D721Med (cell line): ENCODE results near the gene CORO6.

Source experiments
- DNase-seq: peaks from one replicate; pipeline ENCODE4 v3.0.0; 2011; ENCODE audit warnings: low spot score; ENCODE audit not compliant: insufficient read length
- FAIRE-seq: peaks from 2 replicates; lab custom pipeline; 2011; peaks lifted over from hg19 to GRCh38; lab: Jason Lieb, UNC
- CTCF ChIP-seq: IDR thresholded peaks from 2 replicates; pipeline ENCODE4 v1.5.1; 2012; ENCODE audit warnings: mild to moderate bottlenecking, control low read depth; ENCODE audit not compliant: insufficient read depth; ENCODE audit errors: missing control alignments

CORO6 gene

GRCh38 chr17:29622337-29623282 lies at the start of gene CORO6:
CORO6 (minus strand) TSS chr17:29622912; CDS start chr17:29621421, 1,491 bp downstream.
- DNase-seq (no peak), FAIRE-seq (no peak)

DNA sequence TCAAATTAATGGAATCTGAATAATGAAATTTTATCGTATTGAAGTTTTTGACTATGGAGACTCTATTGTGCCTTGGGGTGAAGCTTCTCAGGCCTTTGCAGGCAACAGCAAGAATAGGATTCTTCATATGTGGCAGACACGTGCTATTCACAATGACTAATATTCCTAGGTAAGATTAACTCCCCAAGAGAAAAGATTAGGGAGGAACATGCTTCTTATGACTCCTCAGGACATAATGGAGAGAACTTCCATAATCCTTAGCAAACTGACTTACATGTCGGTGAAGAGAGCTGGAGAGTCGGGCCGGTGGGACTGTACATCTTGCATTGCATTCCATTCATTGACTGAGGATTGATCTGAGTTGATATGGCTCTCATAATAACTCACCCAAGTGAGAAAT lies 48.9 kb upstream of the CORO6 start:
- no peak for TF ChIP-seq CTCF
- FAIRE-seq: no peak
- DNase-seq: no peak

More at GRCh38 chr17:29622337-29623282, at the start of gene CORO6:
- TF ChIP-seq CTCF: no peak

DNA sequence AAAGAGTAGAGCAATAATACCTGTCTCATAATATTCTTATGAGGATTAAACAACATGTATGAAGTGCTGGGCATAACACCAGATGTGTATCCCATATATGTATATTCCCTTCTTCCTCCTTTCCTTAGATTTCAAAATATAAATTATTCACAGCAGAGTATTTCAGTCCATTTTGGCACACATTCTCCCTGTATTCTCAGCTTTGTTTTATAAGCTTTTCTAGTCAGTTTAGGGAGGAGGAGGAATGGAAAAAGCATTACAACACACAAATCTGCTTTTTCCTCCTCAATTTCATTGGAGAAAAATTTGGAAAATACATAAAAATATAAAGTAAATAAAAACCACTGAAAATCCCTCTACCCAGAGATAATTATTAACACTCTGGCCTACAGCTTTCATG lies 46.6 kb upstream of the CORO6 start:
- DNase-seq (no peak), FAIRE-seq (no peak)
- TF ChIP-seq CTCF: no peak

DNA sequence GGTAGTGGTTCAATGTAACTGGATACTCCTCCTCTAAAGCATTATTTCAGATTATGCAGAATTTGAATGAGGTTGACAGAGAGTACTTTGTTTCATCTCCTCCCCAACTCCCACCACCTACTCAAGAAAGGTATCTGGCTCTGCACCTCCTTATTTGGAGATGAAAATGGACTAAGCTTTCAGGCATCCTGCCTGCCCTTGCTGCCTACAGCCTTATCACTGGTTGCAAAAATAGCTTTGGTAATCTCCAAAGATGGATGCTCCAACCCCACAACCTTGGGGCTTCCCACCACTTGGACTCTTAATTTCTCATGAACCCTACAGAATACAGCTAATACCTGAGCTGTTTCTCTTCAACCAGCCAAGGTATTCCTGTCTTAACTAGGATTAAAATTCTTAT lies 45.3 kb upstream of the CORO6 start:
- DNase-seq (no peak), FAIRE-seq (no peak)
- no peak for TF ChIP-seq CTCF

DNA sequence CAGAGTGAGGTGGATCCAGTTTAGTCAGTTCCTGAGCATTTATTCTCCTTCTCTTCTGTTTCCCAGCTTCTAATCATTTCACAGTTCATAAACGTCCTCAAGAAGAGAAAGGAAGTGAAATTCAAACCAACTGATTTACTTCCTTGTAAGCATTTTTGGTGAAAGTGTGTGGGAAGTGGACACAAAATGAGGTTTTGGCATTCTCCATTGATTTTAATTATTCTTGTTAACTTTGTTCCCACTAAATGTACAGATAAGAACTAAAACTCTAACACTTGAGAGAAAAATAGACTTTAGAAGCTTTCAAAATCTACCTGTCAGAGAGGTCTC lies 42.7 kb upstream of the CORO6 start:
- DNase-seq (no peak), FAIRE-seq (no peak)
- TF ChIP-seq CTCF: no peak

GRCh38 chr17:29664743-29665480 lies 42.2 kb upstream of the CORO6 start:
- no peak for TF ChIP-seq CTCF
- no peak for FAIRE-seq
- DNase-seq: no peak
